T follicular helper cell (primary cell): ENCODE measurements around the gene NOS1.
"Not testable (repeated sequence)": the region's sequence is repeated elsewhere in the genome, so short reads cannot be mapped to it uniquely, and the experiment has no call there.

Experiments
- DNase-seq: peaks from one replicate; pipeline ENCODE4 v3.0.0-alpha.2; 2020; ENCODE audit warnings: low read depth
- total RNA-seq, 2 experiments: gene quantifications; one replicate each; lab custom pipeline; 2026; lab: John Stamatoyannopoulos, UW

Gene NOS1
- 0 reads per million in 2 experiments for total RNA-seq

GRCh38 chr12:117361347-117361751, at the start of gene NOS1:
Gene NOS1 (minus strand): TSS chr12:117361626. CDS start chr12:117331069, 30,557 bp downstream.
- no peak for DNase-seq

- no peak for DNase-seq
These were observed 47.9 kb upstream of the NOS1 start for GRCh38 chr12:117409286-117409685.

- DNase-seq: no peak
These were observed 46.9 kb upstream of the NOS1 start for GRCh38 chr12:117408161-117408791.

- DNase-seq: no peak
These were observed 43.5 kb upstream of the NOS1 start for GRCh38 chr12:117404940-117405339.

- DNase-seq: no peak
These were observed 42.9 kb upstream of the NOS1 start for GRCh38 chr12:117404203-117404853.

GRCh38 chr12:117403586-117404139, 42.2 kb upstream of the NOS1 start:
- DNase-seq: no peak

GRCh38 chr12:117402363-117402762, 40.9 kb upstream of the NOS1 start:
- no peak for DNase-seq

GRCh38 chr12:117400912-117401311, 39.5 kb upstream of the NOS1 start:
- DNase-seq: no peak

- not testable (repeated sequence) for DNase-seq
These were observed 37.1 kb upstream of the NOS1 start for GRCh38 chr12:117398482-117398881.

GRCh38 chr12:117395766-117396165, 34.3 kb upstream of the NOS1 start:
- no peak for DNase-seq

GRCh38 chr12:117394491-117394890, 33.1 kb upstream of the NOS1 start:
- DNase-seq: no peak

- no peak for DNase-seq
These were observed 32.2 kb upstream of the NOS1 start for GRCh38 chr12:117393656-117394055.

- no peak for DNase-seq
These were observed 29.4 kb upstream of the NOS1 start for GRCh38 chr12:117390866-117391265.

- no peak for DNase-seq
These were observed 27.6 kb upstream of the NOS1 start for GRCh38 chr12:117388951-117389446.

- no peak for DNase-seq
These were observed 26.4 kb upstream of the NOS1 start for GRCh38 chr12:117387832-117388231.

GRCh38 chr12:117384735-117385134, 23.3 kb upstream of the NOS1 start:
- no peak for DNase-seq

GRCh38 chr12:117380083-117380482, 18.7 kb upstream of the NOS1 start:
- DNase-seq: no peak

- DNase-seq: no peak
These were observed 16.3 kb upstream of the NOS1 start for GRCh38 chr12:117377758-117378157.

GRCh38 chr12:117370588-117370987, 9.2 kb upstream of the NOS1 start:
- no peak for DNase-seq

- DNase-seq: not testable (repeated sequence)
These were observed 8.6 kb upstream of the NOS1 start for GRCh38 chr12:117370000-117370399.

- DNase-seq: peak; percentile 10
These were observed 5.7 kb upstream of the NOS1 start for GRCh38 chr12:117367006-117367638.

GRCh38 chr12:117365049-117365616, 3.7 kb upstream of the NOS1 start:
- no peak for DNase-seq
